DMS79 treated with DMSO at 0.1 percent for 48 hours (cell line): ENCODE measurements around the gene FSTL4.

Experiments
- DNase-seq: peaks from one replicate; lab custom pipeline; 2025; lab: John Stamatoyannopoulos, UW

FSTL4 gene

DNA sequence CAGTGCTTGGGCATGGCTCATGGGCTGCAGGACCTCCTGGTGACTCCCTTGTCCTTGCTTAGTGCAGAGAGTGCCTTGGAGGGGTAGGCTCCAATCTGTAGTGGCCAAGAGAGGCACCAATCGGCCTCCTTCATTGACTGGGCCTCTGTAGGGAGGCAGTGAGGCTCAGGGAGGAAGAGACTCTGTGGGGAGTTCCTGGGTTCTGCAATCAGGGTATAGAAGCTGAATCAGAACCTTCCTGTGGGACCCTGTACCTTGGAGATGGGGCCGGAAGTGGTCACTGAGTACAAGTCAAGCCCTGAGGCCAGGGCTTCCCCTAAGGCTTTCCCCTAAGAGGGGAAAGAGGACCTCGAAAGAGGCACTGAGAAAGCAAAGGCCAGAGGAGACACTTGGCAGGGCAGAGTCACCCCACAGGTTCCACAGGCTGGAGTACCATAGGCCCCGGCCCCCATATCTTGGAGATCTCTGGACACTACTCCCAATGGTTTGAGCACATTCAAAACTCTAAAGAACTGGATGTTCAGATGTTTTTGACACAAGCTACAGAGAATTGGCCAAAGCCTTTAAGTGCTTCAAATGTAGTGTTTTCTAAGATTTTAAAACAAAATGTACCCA, 370.0 kb downstream of the FSTL4 start:
- DNase-seq = no peak

DNA sequence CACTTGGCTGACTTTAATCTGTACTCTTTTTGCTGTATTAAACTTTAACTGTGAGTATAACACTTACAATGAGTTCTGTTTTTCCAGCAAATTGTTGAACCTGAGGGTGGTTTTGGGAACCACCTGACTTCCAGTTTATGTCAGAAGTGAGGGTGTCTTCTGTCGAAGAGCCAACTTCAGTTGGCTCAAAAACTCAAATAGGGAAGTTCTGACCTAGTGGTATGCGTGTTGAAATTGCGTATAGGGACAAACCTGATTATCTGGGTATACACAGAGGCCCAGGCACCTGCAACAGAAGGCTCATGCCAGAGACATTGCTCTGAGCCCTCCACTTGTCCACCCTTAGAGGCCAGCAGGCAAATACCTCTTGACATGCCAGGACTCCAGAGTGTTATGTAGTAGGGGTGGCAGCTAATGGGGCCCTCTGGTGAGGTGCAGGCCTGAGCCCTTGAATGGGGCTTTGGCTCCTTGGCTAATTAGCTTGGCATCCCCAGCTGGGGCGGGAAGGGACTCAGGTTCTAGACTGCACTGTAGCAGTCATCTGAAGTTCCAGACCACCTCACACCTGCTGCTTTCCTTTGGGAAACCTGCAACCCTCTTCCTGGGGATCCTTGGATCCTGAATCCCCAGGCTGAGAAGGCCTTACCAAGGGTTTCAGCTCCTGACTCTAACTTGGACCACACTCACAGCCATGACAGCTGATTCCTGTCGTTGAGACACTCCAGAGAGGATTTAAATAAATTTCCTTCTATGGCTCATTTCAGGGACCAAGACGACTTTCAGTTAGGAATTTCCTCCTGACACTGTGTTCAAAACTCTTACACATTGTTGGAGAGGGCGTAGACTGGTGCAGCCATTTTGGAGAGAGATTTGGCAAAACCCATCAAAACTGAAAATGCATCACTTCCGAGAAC, 370.9 kb downstream of the FSTL4 start:
- no peak for DNase-seq

DNA sequence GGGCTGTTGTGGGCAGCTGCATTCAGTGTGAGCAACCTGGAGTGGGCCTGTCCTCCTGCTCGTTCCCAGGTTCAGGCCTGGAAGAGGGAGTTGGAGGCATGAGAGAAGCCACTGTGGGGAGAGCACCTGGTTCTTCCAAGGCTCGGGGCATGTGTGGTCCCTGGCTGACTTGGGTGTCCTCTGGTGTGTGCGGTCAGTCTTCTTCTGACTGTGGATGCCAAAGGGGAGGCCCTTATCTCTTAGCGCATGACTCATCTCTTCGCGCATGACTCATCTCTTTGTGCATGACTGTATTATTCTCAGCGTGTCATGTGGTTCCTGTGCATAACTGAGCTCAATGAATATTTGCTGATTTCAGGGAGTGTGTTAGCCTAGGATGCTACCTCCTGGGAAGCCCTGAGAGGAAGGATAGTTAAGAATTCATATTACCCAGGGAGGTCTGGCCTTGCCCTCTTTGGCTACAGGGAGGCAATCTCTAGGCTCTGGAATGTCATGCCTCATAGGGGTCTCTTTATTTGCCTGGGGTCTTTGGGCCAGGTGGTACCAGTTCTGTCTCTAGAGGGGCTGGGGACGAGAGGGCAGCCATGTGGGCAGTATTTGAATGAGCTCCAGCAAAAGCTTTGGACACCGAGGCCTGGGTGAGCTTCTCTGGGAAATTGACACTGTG, 371.8 kb downstream of the FSTL4 start:
- DNase-seq = no peak

DNA sequence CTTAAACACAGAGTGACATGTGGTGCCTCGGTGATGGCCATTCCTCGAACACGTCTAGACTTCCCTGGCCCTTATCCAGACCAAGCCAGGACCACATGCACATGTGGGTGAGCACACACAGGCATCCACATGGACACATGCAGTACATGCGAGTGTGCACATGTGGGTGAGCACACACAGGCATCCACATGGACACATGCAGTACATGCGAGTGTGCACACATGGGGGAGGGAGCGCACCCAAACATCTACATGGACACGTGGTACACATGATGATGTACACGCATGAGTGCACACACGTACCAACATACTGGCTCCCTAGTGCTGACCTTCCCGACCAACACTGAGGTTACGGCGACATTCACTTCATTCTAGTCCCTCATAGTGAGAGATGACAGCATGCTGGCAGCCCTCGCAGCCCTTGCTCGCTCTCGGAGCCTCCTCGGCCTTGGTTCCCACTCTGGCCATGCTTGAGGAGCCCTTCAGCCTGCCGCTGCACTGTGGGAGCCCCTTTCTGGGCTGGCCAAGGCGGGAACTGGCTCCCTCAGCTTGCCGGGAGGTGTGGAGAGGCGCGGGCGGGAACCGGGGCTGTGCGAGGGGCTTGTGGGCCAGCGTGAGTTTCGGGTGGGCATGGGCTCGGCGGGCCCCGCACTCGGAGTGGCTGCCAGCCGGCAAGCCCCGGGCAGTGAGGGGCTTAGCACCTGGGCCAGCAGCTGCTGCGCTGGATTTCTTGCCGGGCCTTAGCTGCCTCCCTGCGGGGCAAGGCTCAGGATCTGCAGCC, 373.7 kb downstream of the FSTL4 start:
- no peak for DNase-seq

DNA sequence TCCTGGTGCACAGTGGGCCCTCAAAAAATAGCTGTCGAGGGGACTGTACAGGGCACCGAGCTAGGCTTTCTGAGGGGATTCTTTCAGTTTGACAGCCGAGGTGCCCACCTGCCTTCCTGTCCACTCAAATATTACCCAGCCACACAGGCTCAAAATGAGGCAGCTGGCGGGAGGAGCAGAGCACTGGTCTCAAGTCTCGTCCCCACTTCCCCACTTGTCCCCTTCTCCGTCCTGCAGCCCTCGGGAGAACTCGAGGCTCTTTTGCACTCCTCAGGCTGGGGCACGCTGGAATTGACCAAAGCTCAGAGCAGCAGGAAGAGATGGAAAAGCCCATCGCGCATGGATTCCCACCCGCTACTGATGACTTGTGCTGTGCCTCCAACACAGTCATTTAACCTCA, 375.4 kb downstream of the FSTL4 start:
- DNase-seq = no peak

DNA sequence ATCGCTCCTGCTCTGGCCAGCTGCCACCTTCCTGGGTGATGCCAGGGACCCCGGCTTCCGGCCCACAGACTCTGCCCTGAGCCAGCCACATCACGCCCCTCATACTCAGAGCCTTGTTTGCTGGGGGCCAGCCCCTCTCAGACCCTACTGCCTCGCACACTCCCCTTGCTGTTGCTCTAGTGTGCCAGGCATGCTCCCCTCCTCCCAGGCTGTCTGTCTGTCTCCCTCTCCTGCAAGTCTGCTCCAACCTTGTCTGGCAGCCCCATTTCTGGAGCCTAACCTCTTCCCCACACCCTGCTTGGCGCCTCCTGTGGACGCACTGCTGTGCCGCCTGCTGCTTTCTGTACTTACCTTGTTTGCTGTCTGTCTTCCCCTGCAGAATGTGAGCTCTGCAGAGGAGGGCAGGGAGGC, 375.8 kb downstream of the FSTL4 start:
- no peak for DNase-seq

DNA sequence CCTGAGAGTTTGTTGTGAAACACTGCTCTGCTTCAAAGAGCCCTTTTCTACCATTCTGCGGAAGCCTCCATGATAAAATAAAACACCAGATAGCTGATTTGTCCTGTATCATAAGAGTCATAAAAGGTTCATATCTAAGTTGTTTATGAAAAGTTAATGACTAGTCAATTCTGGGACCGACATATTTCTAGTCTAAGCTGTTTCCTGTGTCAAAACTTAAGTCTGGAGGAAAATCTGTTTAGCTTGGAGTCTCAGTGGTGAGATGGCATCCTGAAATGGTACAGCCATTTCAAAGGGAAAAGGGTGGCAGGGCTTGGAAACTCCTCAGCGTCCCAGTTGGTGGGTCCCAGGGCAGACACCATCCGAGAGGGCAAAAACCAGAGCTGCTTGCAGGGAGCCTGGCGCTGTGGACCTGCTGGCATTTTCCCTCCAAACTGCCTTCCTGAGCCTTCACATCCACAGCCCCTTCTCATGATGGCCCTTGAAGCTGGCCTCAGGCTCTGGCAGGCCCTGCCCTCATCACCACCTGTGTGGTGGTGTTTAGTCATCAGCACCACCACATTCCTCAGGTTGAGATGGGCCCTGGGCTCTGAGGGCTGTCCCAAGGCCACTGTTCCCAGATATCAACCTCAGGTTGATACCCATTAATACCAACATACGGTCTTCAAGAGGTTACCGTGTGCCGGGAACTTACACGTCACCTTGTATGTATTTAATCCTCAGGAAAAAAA, 376.5 kb downstream of the FSTL4 start:
- no peak for DNase-seq

DNA sequence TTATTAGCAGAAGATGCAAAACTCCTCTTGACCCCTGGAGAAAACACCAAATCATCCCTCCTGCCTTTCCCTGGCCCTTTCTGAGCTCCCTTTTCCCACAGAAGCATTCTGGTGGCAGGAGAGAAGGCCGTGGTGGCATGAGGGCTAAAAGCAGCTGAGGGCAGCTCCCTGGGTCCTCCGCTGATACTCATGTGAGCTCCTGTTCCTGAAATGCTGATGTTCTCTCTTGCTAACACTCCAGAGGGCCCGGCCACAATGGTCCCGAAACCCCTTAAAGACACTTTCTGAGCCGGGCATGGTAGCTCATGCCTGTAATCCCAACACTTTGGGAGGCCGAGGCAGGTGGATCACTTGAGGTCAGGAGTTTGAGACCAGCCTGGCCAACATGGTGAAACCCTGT, 377.4 kb downstream of the FSTL4 start:
- no peak for DNase-seq

DNA sequence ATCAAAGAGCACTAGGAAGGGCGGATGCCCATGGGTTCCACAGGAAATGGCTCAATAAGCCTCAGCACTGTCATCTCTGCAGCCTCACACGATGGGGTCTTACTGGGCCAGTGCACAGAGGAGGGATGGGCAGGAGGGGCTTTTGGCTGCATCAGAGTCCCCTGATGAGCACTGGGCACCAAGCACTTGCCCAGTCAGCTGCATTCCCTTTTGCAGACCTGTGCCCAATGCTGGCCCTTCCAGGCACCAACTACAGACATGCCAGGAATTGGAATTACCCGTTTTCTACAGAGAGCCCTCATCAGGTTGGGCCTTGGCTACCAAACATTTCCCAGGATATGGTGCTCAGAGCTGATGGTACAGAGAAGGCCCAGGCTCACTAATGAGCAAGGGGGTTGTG, 378.1 kb downstream of the FSTL4 start:
- no peak for DNase-seq

DNA sequence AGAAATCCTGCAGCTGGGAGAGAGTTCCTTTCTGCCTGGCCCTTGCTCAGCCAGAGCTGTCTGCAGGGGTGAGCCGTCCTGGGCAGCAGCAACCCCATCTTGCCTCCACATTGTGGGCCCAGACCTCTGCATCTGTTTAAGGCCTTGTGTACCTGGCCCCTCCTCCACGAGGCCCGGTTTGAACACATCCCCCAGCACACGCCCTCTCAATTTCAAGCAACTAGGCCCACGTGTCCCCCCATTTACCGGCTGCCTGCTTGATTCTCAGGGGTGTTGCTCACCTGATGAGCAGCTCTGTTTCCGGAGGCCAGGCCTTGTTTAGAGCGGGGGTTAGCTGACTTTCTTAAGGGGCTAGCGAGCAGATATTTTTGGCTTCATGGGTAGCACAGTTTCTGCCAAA, 378.7 kb downstream of the FSTL4 start:
- DNase-seq = no peak

DNA sequence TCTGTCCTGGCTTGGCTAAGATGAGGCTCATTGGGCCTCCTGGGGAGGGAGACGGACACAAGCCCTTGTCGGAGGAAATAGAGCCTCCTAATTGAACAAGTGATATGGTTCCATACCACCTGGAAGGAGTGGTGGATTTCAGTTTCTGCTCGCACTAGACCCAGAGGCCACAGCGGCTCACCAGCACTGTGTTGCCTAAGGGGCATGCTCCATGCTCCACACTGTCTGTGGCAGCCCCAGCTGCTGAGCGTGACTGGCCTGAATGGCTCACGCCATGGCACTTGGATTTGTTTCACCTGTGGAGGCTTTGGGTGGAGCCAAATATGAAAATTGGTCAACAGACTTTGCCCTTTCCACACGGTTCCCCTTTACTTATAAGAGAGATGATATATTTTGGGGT, 379.4 kb downstream of the FSTL4 start:
- no peak for DNase-seq

DNA sequence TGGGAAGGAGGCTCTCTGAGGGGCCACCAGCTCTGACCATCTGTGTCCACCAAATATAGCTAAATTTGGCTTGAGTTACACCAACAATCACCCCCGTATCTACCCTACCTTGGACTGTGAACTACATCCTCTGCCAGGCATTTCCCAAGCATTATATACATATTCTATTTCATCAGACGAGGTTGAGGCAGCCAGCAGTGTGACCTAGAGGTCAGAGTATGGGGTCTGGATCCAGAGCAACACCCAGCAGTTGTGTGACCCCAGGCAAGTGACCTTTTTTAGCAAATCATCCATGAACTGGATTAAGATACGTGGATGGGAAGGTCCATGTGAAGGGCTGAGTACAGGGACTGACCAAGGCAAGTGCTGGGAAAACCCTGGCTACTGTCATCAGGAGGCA, 379.9 kb downstream of the FSTL4 start:
- DNase-seq = no peak

DNA sequence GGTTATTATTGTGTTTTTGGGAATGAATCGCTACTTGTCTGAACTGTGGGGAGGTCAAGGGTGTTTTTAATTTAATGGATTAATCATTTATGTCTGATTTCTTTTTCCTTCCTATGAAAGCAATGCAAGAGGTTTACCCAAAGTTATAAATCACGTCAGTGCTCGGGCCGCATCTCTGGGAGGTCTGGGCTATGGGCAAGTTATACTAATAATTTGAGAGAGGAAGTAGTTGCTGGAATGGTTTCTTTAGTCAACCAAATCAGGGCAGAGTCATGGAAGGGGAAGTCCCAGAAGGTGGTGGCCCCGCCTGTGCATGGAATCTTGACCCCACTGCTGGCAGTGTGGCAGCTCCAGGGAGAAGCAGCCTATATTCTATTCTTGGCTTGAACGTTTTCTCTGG, 380.3 kb downstream of the FSTL4 start:
- DNase-seq = no peak

DNA sequence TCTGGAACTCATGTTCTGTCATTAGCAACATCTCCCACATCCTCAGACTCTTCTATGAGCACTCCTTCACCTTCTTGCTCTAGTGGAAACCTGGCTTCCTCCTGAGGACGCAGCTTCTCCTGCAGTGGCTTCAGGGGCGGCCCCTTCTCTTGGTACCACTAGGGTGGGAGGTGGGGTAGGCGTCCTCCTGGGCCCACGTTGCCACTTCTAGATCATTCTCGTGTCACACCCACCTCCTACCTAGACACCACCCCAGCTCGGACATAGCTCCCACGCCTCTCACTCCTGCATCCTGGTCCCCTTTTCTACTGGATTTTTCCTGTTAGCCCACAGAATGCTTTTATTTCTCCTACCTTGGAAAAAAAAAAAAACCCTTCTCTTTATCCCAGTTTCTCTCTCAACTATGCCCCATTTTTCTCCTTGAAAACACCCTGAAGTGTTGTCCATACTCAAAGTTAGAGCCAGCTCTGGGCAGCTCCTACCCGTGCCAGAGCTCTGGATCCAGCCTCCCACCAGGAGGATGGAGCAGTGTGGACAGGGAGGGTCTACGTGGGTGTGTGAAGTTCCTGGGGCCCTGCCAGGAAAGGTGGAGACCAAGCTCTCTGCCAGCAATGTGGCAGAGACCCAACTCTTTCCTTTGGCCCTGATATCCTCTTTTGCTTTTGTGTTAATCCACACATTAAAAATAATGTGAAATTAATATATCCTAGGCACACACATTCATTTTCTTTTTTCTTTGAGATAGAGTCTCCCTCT, 381.3 kb downstream of the FSTL4 start:
- DNase-seq = no peak

DNA sequence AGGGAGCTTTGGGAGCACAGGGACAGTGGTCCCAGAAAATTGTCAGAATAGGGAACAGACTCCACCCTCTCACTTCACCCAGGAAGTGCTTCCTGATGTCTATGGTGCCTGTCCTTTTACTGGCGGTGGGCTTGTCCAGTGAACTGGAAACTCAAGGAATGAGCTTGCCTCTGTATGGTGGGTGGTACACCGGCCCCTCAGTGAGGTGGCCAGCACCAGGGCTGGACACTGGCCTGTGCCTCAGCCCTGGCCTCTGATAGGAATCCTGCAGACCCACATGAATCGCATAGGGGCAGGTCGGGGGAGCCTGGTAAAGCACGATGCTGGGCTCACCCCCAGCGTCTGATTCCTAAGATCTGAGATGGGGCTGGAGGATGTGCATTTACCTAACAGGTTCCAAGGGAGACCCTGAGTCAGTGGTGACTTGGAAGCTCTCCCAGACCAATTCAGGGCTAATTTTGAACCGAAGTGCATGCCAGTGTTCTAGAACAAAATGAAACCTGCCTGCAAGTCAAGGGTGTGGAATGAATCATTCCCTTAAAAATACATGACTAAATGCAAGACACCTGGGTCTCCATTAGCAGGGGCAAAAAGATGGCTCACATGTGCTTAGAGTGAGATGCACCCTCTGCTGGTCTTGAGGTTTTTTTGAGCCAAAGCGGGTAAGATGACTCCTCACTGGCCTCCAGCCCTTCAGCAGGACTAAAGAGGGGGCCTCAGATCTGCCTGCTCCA, 382.2 kb downstream of the FSTL4 start:
- DNase-seq = no peak

DNA sequence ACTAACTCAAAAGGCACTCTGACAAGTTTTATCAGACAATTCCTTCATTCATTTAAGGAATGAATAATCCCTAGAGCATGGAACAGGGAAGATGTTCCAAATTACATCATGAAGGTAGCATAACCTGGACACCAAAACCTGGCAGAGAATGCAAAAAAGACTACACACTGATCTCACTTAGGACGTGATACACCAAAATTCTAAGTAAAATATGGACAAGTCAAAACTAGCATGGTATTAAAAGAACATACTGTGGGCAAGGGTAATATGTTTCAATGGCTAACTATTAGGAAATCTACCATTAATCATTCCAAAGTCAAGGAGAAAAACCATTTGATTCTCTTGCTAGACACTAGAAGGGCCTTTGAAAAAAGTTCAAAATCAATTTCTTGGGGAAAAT, 384.0 kb downstream of the FSTL4 start:
- DNase-seq = no peak

DNA sequence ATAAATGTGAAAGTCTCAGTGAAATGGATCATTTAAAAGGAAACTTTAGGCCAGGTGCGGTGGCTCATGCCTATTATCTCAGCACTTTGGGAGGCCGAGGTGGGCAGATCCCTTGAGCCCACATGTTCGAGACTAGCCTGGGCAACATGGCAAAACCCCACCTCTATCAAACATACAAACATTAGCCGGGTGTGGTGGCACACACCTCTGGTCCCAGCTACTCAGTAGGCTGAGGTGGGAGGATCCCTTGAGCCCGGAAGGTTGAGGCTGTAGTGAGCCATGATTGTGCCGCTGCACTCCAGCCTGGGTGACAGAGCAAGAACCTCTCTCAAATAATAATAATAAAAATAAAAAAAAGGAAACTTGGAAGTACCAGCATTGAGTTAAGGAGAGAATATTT, 384.4 kb downstream of the FSTL4 start:
- DNase-seq = no peak

DNA sequence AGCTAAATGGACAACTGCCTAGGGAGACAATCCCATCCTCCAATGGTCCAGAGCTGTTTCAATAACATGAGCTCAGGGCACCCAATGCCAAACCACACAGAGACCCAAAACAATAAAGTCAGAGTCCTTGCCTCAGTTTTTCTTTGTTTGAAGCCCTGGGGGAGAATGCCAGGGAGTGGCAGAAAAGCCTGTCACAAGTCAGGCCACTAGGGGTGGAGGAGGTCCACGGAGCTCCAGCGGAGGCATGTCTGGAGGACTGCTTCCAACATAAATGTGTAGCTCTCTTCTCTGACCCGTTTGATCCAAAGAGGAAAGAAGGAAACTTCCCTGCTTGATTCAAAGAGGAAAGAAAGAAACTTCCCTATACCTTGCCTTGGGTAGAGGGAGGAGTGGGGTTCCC, 385.3 kb downstream of the FSTL4 start:
- DNase-seq = no peak

DNA sequence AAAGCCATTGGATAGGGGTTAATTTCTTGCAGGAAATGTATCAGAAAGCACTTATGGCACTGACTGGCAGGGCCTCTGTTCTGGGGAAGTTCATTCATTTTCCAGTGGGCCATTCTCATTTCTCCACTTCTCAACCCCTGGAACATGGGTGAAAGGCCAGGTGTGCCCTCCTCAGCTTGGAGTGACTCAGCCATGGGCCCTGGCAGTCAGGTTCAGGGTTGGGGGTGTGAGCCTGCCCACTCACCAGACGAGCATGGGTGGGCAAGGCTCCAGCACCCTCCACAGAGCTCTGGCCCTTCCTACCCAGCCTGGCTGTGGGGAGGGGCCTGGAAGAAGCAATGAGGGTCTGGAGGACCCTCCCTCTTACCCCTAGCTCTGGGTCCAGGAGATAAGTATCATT, 386.2 kb downstream of the FSTL4 start:
- DNase-seq = no peak

DNA sequence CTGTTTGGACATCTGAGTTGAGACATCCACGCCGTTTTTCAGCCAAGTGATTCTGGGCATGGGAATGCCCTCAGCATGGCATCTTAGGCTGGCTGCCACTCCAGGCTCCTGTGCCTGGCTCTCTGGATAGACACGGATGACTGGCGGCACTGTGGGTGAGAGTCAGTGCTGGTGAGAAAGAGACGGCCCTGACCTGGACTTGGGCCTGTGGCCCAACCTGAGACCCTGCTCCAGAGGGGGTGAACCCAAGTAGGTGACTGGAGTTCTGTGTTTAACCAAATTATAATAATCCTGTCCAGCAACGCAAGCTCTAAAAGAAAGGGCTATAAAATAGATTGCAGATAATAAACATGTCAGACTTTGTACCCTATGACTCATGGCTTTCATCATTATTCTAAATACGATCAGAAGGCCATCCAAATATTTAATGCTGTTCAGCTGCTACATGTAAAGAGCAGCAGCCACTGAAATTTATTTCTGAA, 386.6 kb downstream of the FSTL4 start:
- DNase-seq = no peak
